NCI-H510A (cell line): ENCODE measurements around the gene ADARB2.
"Not testable (repeated sequence)": the region's sequence is repeated elsewhere in the genome, so short reads cannot be mapped to it uniquely, and the experiment has no call there.

Source experiments
- DNase-seq: peaks from one replicate; lab custom pipeline; 2025; lab: John Stamatoyannopoulos, UW

The ADARB2 gene

DNA sequence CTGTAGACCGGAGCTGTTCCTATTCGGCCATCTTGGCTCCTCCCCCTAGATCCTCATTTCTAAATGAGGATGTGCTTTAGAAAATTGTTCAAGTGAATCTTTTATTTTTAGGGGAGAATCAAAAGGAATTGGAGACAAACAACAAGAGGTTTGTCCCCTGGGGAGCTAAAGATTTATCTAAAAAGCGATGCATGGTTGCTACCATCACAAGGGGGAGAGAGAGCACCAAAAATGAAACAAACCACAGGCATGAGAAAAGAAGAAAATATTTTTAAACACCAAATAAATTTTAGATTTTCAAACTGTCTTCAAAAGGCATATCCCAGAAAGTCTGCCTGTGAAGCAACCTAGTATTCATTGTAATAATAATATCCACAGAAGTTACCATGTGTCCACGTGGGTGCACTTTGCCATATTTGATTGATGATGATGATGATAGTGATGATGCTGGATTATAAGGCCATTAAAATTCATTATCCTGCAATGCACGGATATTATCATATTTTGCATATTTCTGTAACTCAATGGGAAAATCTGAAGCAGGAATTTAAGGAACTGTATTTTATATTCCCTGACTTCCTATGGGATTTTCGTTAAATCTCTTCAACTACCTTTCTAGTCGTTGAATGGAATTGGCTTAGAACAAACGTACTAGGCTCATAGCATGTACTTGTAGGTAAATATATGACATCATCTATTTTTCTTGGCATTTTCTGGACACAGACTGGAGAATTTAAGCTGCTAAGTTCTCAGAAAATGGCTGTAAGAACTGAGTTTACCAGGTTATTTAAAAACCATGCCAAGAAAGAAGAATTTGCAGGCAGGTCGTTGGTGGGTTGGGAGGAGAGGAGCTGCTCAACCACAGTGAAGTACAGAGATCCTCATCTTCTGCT is 509.6 kb downstream of the ADARB2 start:
- no peak for DNase-seq

- not testable (repeated sequence) for DNase-seq
Observed at GRCh38 chr10:1226907-1227306, 510.4 kb downstream of the ADARB2 start.

DNA sequence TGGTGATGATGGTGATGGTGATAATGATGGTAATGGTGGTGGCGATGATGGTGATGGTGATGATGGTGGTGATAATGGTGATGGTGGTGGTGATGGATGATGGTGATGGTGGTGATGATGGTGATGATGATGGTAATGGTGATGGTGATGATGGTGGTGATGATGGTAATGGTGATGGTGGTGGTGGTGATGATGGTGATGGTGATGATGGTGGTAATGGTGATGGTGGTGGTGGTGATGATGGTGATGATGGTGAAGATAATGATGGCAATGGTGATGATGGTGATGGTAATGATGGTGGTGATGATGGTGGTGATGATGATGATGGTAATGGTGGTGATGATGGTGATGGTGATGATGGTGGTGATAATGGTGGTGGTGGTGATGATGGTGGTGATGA is 517.5 kb downstream of the ADARB2 start:
- not testable (repeated sequence) for DNase-seq

- DNase-seq = no peak
Observed at GRCh38 chr10:1217661-1218060, 519.7 kb downstream of the ADARB2 start.

DNA sequence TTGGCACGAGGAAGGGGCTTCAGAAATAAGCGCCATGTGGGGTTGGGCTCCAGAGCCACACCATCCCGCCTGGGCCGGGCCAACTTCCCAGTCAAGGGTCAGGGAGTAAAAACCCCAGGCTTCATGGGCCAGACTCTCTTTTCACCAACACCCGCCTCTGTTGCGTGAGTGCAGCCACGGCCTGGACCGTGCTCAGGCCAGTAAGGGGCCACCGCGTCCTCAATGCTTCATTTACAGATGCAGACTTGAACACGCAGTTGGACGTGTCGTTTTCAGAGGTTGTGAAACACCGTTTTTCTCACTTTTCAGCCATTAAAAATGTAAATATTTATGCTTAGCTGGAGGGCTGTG is 520.1 kb downstream of the ADARB2 start:
- no peak for DNase-seq

DNA sequence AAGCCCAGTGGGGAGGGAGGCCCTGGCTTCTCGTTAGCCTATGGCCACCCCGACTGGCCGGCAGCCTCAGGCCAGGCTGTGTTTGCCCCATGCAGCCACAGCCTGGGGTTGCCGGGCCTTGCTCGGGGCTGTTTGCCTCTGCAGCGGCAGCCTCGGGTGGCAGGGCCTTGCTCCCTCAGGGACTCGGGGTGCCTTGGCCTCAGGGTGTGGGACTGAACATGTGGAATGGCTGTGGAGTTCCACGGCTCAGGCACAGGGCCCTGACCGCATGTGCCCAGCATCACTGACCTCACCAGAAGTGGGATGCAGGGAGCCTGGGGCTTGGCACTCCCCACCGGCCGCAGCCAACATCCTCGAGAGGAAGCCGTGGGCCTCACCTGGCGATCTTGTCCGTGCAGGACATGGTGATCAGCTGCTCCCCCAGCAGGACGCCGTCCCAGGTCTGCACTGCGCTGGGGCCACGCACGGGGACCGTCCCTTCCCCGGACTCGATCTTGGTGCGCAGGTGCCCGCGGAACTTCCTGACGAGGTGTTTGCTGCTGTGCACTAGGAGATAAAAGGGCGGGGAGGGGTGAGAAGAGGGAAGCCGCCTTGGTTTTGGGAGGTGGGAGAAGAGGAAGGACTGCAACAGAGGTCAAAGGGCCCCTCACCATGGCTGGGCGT is 520.6 kb downstream of the ADARB2 start:
- no peak for DNase-seq

- DNase-seq = no peak
Observed at GRCh38 chr10:1215862-1216573, 521.3 kb downstream of the ADARB2 start.

DNA sequence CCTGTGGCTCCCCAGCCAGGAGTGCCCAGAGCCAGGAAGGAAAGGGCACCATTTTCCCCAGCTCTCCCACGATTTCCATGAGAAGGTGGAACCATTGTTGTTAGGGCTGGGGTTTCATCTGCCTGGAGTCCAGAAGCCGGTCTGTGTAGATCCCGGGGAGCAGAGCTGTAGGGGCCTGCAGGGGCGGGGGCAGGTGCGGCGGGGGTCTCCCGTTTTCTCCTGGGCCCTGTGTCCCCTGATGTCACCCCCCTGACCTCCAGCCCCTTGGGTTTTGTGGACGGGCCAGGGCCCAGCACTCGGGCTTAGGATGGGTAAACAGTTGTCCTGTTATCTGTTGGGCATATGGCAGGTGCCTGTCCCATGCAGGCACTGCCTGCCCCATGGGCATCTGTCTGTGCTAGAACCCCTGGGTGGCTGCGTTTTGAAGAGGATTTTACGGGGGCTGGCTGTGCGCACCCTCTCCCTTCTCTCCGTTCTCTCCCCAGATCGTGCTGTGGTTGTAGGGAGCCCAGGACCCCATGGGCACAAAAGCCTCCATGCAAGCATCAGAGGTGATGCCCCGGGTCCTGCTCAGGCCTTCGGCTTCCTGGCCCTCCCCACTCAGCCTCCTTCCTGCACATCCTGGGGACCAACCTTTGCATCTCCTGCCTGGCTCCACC is 522.3 kb downstream of the ADARB2 start:
- DNase-seq = no peak

- no peak for DNase-seq
Observed at GRCh38 chr10:1214071-1214675, 523.2 kb downstream of the ADARB2 start.

- DNase-seq = no peak
Observed at GRCh38 chr10:1213252-1214070, 523.9 kb downstream of the ADARB2 start.

DNA sequence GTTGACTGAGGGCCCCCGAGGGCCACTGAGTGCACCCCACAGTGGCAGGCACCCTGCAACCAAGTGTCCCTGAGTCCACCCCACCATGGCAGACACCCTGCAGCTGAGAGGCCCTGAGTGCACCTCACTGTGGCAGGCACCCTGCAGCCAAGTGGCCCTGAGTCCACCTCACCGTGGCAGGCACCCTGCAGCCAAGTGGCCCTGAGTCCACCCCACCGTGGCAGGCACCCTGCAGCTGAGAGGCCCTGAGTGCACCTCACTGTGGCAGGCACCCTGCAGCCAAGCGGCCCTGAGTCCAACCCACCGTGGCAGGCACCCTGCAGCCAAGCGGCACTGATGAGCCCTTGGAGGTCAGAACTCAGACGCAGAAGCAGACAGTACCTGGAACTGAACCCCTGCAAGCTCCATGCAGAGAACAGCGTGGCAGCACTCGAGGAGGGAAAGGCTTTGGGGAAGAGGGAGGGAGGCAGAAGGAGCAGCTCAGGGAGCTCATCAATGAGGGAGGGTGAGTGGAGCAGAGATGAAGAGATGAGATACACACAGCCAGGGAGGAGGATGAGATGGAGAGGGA is 524.7 kb downstream of the ADARB2 start:
- DNase-seq = no peak

DNA sequence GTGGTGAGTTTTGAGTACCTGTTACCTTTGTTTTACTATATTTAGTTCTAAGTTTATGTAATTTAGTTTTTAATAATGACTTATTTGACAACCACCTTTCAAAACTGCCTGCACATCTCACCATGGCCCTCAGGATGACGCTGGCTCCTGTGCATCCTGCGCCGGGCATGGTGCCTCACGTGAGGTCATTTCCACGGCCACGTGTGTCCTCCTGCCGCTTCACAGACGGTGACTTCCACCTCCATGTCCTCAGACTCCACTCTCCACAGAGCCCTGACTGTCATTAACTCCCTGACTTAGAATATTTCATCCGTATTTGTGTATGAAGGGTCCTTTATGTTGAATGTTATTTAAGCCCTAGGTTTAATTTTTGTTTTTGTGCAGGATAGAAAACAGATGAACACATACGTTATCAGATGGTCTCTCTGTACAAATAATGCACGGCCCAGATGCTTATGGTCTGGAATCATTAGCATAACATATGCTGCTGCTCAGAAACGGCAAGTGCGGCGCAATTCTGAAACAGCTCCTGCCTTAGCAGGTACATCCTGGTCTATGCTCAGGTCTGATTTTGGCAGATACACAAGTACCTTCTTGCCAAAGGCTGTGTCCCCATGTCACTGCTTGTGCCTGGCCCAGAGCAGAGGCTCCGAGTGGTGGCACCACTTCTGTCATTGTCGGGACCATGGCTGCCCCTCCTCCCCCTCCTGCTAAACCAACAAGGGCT is 525.3 kb downstream of the ADARB2 start:
- DNase-seq = no peak

DNA sequence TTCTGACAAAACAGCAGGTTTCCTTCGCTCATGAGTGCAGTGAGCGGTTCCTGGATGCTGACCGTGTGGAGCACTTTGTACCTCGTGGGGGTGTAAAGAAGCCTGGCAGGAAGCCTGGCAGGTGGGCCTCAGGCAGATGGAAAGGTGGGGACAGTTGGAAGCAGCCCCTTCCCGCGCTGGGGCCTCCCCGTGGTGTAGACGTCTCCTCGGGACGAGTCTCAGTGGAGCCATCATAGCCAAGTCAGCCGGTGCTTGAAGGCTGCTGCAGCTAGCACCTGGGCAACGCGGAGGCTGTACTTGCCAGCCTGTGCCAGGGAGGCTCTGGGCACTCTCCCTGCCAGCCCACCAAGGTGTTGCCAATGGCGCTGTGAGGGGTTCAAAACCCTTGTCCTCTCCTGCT is 526.7 kb downstream of the ADARB2 start:
- no peak for DNase-seq

DNA sequence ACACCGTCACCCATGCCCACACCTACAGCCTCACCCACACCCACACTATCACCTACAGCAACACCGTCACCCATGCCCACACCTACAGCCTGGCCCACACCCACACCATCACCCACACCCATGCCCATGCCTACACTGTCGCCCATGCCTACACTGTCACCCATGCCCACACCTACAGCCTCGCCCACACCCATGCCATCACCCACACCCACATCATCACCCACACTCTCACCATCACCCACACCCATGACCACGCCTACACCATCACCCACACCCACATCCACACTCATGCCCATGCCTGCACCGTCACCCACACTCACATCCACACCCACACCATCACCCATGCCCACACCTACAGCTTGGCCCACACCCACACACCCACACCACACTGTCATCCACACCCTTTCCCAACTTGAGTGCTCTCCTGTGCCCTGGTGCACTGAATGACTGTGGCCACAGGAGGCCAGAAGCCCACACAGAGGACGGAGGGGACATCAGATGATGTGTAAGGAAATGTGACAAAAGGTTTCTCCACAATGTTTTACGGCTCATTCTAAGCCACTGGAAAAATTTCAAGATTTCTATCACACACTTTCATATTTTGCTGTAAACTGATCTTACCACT is 527.9 kb downstream of the ADARB2 start:
- no peak for DNase-seq

GRCh38 chr10:1208366-1209311 is 528.7 kb downstream of the ADARB2 start:
- DNase-seq = no peak

DNA sequence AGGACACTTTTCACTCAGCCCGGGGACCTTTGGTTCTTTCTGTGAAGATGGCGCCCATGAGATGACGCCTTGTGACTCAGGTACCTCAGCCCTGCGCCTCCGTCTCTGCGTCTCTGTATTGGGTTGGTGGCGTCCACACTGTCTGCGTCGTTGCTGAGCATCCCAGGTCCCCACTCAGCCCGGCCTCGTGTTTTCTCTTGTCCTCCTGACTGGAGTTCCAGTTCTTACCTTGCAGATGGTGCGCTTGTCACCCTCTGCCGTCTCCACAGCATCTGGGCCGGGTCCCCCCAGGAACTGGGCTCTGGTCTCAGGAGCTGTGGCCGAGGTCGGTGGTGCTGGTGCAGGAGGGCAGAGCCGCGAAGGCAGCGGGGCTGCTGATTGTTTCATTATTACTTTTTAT is 530.7 kb downstream of the ADARB2 start:
- DNase-seq = no peak

GRCh38 chr10:1206101-1206500 is 531.2 kb downstream of the ADARB2 start:
- DNase-seq = no peak

- no peak for DNase-seq
Observed at GRCh38 chr10:1205450-1206030, 531.8 kb downstream of the ADARB2 start.
